ENCODE results near the gene ZNF211.

The ZNF211 gene

DNA sequence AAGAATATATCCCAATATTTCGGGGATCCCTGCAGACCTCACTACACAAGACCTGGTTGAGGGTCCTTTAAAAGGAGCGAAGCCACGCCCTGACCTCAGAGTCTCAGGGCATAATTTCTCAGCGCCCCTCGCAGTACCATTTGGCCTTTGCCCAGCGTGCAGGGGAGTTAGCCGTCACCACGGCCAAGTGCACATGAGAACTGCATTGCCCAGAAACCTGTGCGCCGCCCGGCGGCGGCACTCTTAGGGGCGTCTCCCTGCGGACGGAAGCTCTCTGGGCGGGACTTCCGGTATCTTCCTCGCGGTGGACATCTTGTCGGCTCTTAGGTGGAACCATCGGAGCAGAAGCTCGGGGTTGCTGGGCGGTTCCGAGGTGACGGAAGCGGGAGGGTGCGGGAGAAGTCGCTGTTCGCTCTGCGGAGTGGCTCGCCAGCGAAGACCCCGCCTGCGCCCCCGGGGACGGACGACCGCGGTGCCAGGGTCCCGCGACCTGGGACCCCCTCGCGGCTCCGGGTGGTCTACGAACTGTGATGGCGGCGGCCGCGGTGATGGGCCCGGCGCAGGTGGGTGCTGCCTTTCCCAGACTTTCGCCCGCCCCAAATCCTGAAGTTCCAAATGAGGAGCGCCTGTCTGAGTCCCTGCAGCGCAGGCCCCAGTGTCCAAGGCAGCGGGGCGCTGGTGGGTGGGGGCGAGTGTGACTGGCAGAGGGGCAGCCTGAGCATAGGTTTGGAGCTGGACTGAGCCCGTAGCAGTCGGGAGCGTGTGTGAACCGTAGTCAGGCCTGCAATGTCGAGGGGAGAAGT, 18.8 kb upstream of the ZNF211 start, which contains the start of gene ZNF134:
ZNF134 (plus strand) TSS at position 302 of the 803 bp plus-strand sequence. CDS start 5,227 bp downstream, outside the sequence.
- no peak for TF ChIP-seq CTCF (IDR thresholded peaks at IDR 0.05)

- TF ChIP-seq CTCF (IDR thresholded peaks at IDR 0.05) = no peak
Observed at GRCh38 chr19:57615346-57615745, 17.6 kb upstream of the ZNF211 start.

DNA sequence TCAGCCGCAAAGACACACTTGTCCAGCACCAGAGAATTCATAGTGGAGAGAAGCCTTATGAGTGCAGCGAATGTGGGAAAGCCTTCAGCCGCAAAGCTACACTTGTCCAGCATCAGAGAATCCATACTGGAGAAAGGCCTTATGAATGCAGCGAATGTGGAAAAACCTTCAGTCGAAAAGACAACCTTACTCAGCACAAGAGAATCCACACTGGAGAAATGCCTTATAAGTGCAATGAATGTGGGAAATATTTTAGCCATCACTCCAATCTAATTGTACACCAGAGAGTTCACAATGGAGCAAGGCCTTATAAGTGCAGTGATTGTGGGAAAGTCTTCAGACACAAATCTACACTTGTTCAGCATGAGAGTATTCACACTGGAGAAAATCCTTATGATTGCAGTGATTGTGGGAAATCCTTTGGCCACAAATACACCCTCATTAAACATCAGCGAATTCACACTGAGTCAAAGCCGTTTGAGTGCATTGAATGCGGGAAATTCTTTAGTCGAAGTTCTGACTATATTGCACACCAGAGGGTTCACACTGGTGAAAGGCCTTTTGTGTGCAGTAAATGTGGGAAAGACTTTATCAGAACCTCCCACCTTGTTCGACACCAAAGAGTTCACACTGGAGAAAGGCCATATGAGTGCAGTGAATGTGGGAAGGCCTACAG, 12.2 kb upstream of the ZNF211 start:
- no peak for TF ChIP-seq CTCF (IDR thresholded peaks at IDR 0.05)

- no peak for TF ChIP-seq CTCF (IDR thresholded peaks at IDR 0.05)
Observed at GRCh38 chr19:57623091-57623490, 9.9 kb upstream of the ZNF211 start.

DNA sequence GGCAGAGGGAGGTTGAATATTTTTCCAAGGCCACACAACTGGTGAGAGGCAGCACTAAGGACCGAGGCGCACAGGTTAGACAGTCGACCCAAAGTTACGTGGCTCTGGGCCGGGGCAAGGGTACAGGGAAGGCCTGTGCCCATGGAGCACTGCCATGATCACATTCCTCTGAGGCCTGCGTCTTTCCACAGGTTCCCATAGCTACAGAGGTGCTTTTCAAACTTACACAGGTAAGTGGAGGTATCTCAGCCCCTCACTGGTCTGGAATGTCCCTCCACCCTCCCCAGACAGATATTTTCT, 814 bp downstream of the ZNF211 start:
- TF ChIP-seq CTCF (IDR thresholded peaks at IDR 0.05) = no peak

DNA sequence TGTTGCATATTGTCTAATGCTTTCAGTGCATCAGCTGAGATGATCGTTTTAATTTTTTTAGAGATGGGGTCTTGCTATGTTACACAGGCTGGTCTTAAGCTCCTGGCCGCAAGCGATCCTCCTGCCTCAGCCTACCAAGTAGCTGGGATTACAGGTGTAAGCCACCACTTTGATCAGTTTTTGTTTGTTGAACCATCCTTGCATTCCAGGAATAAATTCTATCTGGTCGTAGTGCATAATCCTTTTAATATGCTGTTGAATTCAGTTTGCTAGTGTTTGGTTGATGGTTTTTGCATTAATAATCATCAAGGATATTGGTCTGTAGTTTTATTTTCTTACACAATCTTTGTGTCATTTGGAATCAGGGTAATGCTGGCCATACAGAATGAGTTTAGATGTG, 4.4 kb downstream of the ZNF211 start:
- TF ChIP-seq CTCF (IDR thresholded peaks at IDR 0.05) = no peak

DNA sequence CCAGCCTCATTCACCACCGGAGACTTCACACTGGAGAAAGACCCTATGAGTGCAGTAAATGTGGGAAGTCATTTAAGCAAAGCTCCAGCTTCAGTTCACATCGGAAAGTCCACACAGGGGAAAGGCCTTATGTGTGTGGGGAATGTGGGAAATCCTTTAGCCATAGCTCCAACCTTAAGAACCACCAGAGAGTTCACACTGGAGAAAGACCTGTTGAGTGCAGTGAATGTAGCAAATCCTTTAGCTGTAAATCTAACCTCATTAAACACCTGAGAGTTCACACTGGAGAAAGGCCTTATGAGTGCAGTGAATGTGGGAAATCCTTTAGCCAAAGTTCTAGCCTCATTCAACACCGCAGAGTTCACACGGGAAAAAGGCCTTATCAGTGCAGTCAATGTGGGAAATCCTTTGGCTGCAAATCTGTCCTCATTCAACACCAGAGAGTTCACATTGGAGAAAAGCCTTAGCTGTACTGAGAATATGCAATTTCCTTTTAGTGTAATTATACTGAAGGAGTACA, 8.8 kb downstream of the ZNF211 start:
- no peak for TF ChIP-seq CTCF (IDR thresholded peaks at IDR 0.05)
